ENCODE results near the gene BCL2L14.

- TF ChIP-seq SUZ12 (IDR thresholded peaks at IDR 0.05) (no peak), TARDBP (IDR thresholded peaks at IDR 0.05) (no peak), PKNOX1 (IDR thresholded peaks at IDR 0.05) (no peak), SP1 (IDR thresholded peaks at IDR 0.05) (no peak), FOXK2 (IDR thresholded peaks at IDR 0.05) (no peak), LEF1 (IDR thresholded peaks at IDR 0.05; ENCODE audit: borderline replicate concordance) (no peak), BHLHE40 (IDR thresholded peaks at IDR 0.05; ENCODE audit: borderline replicate concordance) (no peak), ARNT (IDR thresholded peaks at IDR 0.05) (no peak), FOXM1 (IDR thresholded peaks at IDR 0.05; ENCODE audit: borderline replicate concordance) (no peak), ZNF384 (IDR thresholded peaks at IDR 0.05) (no peak), ELF4 (IDR thresholded peaks at IDR 0.05) (no peak), FOXA1 (IDR thresholded peaks at IDR 0.05) (no peak), CTBP1 (IDR thresholded peaks at IDR 0.05; ENCODE audit: borderline replicate concordance) (no peak), HDGF (IDR thresholded peaks at IDR 0.05; ENCODE audit: borderline replicate concordance) (no peak)
These were observed 63.0 kb downstream of the BCL2L14 start for GRCh38 chr12:12133785-12134184.
